ENCODE measurements around the gene FYCO1.

DNA sequence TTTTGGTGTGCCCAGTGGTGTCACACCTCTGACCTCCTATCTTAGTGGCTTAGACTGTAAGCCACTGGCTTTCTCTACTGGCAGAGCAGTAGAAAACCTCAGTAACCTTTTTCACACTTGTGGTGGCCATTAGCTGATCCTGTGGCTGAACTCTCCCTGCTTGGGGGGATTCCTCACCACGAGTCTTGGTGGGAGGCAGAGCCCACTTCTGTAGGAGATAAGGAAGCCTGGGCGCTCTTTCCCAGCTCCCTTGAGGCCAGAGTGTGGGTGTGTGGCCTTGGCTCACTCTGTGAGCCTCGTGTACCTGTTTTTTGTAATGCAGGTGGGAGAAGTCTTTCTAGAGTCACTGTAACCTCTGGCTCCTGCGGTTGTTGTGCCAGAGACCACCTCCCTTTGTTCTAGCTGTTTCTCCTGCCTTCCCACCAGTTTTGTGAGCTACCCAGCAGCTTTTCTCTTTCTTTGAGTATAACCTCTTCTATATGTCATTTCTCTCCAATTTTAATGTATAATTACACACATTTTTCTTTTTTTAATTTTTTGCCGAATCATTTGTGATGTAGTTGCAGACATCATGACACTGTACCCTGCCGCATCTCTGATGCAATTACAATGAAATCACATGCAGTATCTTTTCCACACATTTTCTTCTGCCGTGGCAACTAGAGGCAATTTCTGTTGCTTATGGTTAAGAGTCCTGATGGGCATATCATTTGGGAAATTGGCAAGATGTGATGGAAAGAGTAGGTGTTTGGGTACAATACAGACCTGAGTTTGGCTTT is 17.9 kb upstream of the FYCO1 start:
- TF ChIP-seq CEBPB (IDR thresholded peaks at IDR 0.05) (no peak), YY1 (IDR thresholded peaks at IDR 0.05; ENCODE audit: low read depth) (no peak), EP300 (IDR thresholded peaks at IDR 0.05; ENCODE audit: borderline replicate concordance) (no peak), RAD21 (IDR thresholded peaks at IDR 0.05; ENCODE audit: low read depth) (no peak), TCF12 (IDR thresholded peaks at IDR 0.05; ENCODE audit: low read depth) (no peak), CREB1 (IDR thresholded peaks at IDR 0.05; ENCODE audit: low read depth) (no peak), ZBTB7A (IDR thresholded peaks at IDR 0.05; ENCODE audit: low read depth) (no peak)
- TF ChIP-seq, protein P1, sequence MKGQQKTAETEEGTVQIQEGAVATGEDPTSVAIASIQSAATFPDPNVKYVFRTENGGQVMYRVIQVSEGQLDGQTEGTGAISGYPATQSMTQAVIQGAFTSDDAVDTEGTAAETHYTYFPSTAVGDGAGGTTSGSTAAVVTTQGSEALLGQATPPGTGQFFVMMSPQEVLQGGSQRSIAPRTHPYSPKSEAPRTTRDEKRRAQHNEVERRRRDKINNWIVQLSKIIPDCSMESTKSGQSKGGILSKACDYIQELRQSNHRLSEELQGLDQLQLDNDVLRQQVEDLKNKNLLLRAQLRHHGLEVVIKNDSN (IDR thresholded peaks at IDR 0.05) = no peak
